ENCODE data around the gene CABLES2.

CABLES2 gene

DNA sequence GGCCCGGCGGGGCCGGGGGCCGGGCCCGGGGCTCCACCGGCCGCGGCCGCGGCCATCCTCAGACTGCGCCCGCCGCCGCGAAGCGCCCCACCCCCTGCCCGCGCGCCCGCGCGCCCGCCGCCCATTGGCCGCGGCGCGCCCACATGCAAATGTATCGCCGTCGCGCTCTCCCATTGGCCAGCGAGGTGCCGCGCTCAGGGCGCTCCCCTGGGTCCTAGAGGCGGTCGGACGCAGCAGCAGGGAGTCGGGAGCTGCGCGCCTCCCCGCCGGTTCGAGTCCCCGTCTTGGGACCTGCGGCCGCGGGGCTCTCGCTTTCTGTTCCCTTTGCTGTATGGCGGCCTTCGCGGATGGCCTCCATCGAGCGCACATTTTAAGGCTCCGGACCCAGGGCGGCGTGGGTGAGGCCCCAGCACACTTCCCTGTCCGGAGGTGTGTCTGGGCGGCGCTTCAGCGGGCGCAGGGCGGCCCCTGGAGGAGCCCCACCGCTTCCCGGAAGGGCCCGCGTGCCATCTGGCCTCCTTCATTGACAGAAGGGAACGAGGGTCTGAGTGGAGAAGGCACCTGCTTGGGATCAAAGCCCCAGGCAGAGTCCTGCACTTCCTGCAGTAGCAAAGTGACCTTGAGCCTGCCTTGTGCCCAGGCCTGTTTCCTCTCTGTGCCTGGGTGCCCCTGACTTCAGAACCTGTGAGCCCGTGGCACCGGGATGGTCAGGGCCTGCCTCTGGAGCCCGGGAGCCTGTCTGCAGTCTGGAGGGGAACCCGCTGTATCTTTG, at the start of gene CABLES2:
TSS of gene CABLES2 (minus strand) at position 65 of the 772 bp plus-strand sequence. CDS start at position 56, 9 bp downstream.
- peak; percentile 88 for DNase-seq (ENCODE audit: low read depth, low spot score)

DNA sequence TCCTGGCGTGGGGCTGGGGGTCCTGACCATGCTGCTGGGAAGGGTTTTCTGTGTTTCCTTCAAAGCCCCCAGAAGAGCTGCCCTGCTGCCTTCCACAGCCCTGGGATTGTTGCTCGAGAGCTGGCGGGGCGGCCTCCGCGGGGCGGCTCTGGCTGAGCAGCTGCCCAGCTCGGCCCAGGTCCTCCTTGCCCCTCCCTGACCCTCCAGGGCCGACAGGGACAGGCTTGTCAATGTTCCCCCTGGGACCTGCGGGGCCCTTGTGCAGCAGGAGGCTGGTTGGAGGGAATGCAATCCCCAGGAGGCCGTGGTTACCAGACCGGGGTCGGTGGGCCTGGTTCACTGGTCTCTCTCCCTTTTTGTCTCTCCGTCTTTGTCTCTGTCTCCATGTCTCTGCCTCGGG, 48.8 kb upstream of the CABLES2 start:
- DNase-seq (ENCODE audit: low read depth, low spot score) = no peak

- DNase-seq (ENCODE audit: low read depth, low spot score) = no peak
Observed at GRCh38 chr20:62454904-62455636, 48.0 kb upstream of the CABLES2 start.

DNA sequence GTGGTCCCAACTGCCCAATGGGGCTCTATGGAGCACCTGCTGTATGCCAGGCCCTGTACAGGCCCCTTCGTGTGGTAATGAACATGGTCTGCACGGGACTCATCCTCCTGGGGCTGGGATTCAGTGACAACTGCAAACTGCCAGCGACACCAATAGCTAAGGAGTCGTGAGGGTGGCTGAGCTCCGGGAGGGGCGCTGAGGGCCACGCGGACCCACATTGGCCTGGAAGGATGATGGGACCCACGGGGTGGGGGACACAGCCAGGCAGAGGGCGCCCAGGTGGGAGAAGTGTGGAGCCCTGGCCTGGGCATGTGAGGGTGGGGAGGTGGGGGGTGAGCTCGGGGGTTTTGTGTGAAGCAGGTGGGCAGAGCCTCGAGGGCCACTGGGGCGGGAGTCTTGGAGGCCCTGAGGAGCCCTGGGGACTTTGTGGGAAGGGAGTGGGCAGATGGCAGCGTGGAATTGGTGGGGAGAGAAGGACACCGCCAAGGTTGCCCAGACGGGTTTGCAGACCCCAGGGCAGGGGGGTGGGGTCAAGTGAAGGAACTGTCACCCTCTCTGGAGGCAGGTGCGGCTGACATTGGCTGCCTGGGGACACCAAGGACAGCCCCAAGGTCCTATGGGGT, 46.2 kb upstream of the CABLES2 start:
- no peak for DNase-seq (ENCODE audit: low read depth, low spot score)

- DNase-seq (ENCODE audit: low read depth, low spot score) = no peak
Observed at GRCh38 chr20:62452475-62453095, 45.5 kb upstream of the CABLES2 start.

GRCh38 chr20:62451970-62452369, 44.9 kb upstream of the CABLES2 start:
- no peak for DNase-seq (ENCODE audit: low read depth, low spot score)

GRCh38 chr20:62451156-62451767, 44.2 kb upstream of the CABLES2 start:
- DNase-seq (ENCODE audit: low read depth, low spot score) = no peak

DNA sequence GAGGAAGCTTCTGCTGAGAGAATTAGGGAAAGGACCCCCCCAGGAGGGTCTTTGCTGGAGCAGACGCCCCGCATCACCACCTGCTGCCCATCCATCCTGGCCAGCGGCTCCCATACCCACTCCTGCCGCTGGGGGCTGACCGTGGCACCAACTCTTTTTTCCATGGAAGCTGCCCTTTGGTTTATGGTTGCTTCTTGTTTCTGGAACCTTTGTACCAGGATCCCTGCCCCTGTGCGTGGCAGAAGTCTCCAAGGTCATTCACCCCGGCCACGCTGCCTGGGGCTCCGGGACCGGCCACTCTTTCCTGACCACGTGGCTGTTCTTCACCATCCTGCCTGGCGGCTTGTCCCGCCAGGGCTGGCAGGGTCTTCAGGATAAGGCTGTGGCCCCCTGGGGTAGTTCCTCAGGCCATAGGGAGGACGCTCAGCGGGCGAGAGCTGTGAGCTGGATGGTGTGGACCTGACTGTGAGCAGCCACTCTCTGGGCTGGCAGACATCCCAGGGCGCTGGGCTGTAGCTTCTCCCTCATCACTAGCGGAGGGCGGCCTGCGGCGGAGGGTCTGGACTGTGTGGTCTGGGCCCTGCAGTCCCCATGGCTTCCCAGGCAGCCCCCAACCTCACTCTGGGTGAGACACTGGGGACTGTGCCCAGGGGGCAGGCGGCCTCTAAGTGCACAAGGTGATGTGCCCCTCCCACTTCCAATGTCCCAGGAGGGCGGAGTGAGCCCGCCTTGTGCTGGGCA, 43.0 kb upstream of the CABLES2 start:
- no peak for DNase-seq (ENCODE audit: low read depth, low spot score)

GRCh38 chr20:62448788-62449187, 41.7 kb upstream of the CABLES2 start:
- DNase-seq (ENCODE audit: low read depth, low spot score) = no peak

GRCh38 chr20:62448038-62448437, 41.0 kb upstream of the CABLES2 start:
- no peak for DNase-seq (ENCODE audit: low read depth, low spot score)

GRCh38 chr20:62446888-62447869, 40.1 kb upstream of the CABLES2 start:
- DNase-seq (ENCODE audit: low read depth, low spot score) = no peak

GRCh38 chr20:62446481-62446880, 39.4 kb upstream of the CABLES2 start:
- no peak for DNase-seq (ENCODE audit: low read depth, low spot score)

DNA sequence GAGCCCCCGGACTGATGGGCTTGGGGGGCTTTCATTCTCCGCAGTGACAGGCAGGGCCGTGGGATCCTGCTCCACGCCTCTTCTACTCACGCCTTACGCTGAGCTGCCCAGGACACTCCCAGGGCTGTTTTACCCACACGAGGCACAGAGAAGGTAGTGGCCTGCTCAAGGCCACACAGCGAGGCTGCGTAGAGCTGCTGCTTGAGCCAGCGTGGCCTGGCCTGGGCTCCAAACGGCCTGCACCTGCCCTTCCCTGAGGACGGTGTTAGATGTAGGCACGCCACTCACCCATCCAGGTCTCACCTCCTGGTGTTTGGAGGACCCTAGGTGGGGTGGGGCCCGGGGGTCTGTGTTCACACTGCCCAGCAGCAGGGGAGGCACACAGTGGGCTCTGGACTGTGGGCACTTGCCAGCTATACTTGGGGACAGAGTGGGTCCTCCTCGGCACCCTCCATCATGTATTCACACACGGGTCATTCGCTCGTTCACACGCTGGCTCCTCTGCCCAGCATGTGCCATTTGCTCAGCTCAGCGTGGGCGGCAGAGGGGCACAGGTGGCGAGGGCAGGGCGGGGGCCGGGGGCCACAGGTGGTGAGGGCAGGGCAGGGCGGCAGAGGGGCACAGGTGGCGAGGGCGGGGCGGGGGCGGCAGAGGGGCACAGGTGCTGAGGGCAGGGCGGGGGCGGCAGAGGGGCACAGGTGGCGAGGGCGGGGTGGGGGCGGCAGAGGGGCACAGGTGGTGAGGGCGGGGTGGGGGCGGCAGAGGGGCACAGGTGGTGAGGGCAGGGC, 38.7 kb upstream of the CABLES2 start:
- no peak for DNase-seq (ENCODE audit: low read depth, low spot score)

- no peak for DNase-seq (ENCODE audit: low read depth, low spot score)
Observed at GRCh38 chr20:62444286-62444685, 37.2 kb upstream of the CABLES2 start.

- no peak for DNase-seq (ENCODE audit: low read depth, low spot score)
Observed at GRCh38 chr20:62441987-62442539, 35.0 kb upstream of the CABLES2 start.

DNA sequence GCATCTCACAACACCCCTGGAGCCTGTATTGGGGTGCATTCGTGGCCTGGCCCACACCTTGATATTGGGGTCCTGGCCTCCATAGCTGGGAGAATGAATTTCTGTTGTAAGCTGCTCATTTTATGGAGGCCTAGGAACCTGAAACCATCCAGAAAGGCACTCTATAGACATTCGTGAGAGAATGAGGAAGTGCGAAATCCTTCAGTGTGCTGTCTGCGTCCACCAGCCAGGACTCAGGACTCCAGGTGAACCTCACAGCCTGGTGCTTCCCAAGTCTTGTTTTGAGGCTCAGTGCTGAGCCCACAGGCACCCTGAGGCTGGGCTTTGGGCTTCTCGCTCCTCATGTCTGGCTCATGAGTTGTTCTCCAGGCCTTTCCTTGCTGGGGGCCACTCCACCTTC, 32.1 kb upstream of the CABLES2 start:
- DNase-seq (ENCODE audit: low read depth, low spot score) = no peak

GRCh38 chr20:62437927-62438326, 30.8 kb upstream of the CABLES2 start:
- DNase-seq (ENCODE audit: low read depth, low spot score) = no peak

GRCh38 chr20:62437496-62437895, 30.4 kb upstream of the CABLES2 start:
- DNase-seq (ENCODE audit: low read depth, low spot score) = no peak

DNA sequence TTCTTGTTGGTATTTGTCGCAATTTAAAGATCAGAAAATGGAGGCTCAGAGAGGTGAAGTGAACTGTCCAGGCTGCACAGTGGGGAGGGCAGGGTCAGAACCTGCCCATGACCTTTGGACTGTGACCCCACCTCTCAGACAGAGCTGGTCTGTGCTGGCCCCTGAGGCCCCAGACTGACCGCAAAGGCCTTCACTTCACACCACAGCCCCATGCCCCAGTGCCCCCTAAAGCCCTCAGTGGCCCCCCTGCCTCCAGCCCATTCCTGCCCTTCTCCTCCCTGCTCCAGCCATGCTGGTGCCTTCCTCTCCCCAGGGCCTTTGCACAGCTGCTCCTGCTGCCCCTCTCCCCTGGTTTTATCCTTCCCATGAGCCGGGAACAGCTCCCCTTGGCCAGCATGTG, 29.6 kb upstream of the CABLES2 start:
- no peak for DNase-seq (ENCODE audit: low read depth, low spot score)

Measured in ELF-1 (cell line).